Fibroblast of mammary gland (primary cell): ENCODE measurements around the gene ADPRM.
A peak's percentile ranks its signal among the peaks of the same experiment; 100 is the strongest.

Source experiments
- DNase-seq: peaks from one replicate; pipeline ENCODE4 v3.0.0-alpha.2; 2010; ENCODE audit warnings: low read depth
- H3K4me3 ChIP-seq: 2 replicates; pipeline ENCODE4 v1.5.1; 2011; ENCODE audit warnings: low read depth, mild to moderate bottlenecking, low read length, moderate library complexity; ENCODE audit not compliant: control insufficient read depth
- CTCF ChIP-seq: conservative IDR thresholded peaks from 2 replicates; pipeline ENCODE4 v1.5.1; 2011; ENCODE audit warnings: low read depth, low read length, inconsistent platforms; ENCODE audit not compliant: control insufficient read depth, insufficient read depth

The ADPRM gene

DNA sequence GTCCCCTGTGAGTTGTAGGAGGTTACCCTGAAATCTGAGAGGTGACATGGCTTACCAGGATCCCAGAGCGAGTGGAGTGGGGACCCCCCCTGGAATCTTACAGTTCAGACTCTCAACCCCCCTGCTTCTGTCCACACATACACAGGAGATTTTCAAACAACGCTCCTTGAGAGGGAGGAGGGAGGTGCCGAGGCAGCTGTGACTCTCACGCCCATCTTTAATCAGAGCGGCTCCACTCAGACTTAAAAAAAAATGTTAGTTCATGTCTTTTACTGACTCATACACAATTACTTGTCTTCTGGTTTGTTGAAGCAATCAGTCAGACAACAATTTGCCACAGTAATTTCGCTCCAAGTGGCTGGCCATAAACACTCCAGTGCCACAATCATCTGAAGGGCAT is 47.8 kb downstream of the ADPRM start:
- DNase-seq: peak; percentile 57
- no peak for TF ChIP-seq CTCF
- no peak overlapping the region for H3K4me3 ChIP-seq

DNA sequence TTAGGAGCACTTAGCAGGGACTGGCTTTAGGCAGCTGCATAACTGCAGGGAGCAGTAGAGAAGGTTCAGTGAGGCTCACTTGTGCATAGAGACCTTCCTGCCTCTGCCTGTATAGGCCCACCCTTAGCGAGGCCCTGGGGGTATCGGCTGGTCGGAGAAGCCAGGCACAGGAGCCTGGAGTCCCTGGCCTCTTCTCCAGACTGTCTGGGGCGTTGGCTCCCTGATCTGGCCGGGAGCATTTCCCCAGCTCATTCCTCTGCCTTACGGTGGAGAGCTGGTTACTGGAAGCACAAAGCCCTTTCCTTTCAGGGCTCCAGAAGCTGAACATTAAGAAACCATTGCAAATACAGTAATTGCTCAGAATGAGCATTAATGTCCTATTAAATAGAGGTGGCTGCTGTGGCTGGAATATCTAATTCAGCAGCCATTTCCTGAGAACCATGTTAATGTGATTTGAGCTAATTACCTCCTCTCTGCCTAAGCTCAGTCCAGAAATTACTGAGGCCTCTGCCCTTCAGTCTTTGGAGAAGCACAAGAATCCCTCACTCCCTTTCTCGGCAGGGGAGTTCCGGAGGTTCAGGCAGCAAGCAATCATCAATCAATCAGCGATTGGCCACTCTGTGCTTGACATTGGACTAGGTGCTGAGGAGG is 51.3 kb downstream of the ADPRM start:
- DNase-seq: no peak
- H3K4me3 ChIP-seq: no peak overlapping the region
- no peak for TF ChIP-seq CTCF

- TF ChIP-seq CTCF: no peak
- H3K4me3 ChIP-seq: no peak overlapping the region
- no peak for DNase-seq
These were observed 52.8 kb downstream of the ADPRM start for GRCh38 chr17:10750210-10750609.

DNA sequence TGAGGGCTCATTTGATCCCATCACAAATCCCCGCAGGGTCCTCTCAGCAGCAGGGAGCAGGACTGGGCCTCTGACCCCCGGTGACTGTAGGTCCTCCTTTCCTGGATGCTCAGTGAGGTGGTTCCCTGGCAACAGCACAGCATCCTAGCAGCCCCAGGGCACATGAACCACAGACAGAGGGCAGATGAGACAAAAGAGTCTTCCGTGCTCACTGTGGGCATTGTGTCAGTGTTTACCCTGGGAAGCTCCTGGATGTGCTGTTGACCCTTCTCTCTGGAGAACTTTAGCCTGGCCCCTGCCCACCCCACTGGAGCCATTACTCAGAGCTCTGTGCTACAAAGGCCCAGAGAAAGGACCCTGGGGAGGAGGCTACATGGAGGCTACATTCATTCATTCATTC is 54.2 kb downstream of the ADPRM start:
- no peak overlapping the region for H3K4me3 ChIP-seq
- no peak for DNase-seq
- TF ChIP-seq CTCF: no peak

DNA sequence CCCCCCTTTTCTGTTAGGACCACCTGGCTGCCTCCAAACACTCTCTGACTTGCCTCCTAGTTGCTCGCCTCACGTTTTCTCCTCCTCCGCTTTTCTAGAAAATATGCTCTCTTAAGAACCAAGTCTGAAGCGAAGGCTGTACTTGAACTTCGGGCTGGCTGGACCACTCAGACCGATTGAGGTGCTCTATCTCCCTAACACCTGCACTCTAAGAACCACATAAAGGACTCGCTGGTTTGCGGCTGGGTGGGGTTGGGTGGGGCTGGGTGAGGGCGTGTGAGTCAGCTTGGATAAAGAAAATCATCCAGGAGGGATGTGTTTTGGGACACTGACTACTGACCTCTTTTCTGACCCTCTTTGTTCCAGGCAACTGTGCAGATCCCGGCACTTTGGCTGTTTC is 55.3 kb downstream of the ADPRM start:
- DNase-seq: no peak
- no peak overlapping the region for H3K4me3 ChIP-seq
- no peak for TF ChIP-seq CTCF

GRCh38 chr17:10754109-10754508 is 56.7 kb downstream of the ADPRM start:
- TF ChIP-seq CTCF: peak; percentile 49
- no peak overlapping the region for H3K4me3 ChIP-seq
- peak; percentile 41 for DNase-seq
